ENCODE data around the gene IDUA.

IDUA gene

GRCh38 chr4:996997-997374, 10.1 kb downstream of the IDUA start:
- TF ChIP-seq MAX (IDR thresholded peaks at IDR 0.05) (no peak), CREB1 (IDR thresholded peaks at IDR 0.05; ENCODE audit: low read depth) (no peak), REST (IDR thresholded peaks at IDR 0.05; ENCODE audit: low read depth) (no peak), RAD21 (IDR thresholded peaks at IDR 0.05; ENCODE audit: low read depth) (no peak), NFIC (IDR thresholded peaks at IDR 0.05) (no peak), ZBTB7A (IDR thresholded peaks at IDR 0.05; ENCODE audit: low read depth) (0 out of 2 replicates have a peak, but pooled peaks have one; percentile 26)

GRCh38 chr4:997375-998071, 10.7 kb downstream of the IDUA start:
- no peak for TF ChIP-seq YY1 (IDR thresholded peaks at IDR 0.05; ENCODE audit: low read depth)
- 0 out of 2 replicates have a peak, but pooled peaks have one; percentile 27 for TF ChIP-seq ZBTB7A (IDR thresholded peaks at IDR 0.05; ENCODE audit: low read depth)
- TF ChIP-seq MAX (IDR thresholded peaks at IDR 0.05) = no peak
- TF ChIP-seq TEAD4 (IDR thresholded peaks at IDR 0.05) = no peak
- no peak for TF ChIP-seq CREB1 (IDR thresholded peaks at IDR 0.05; ENCODE audit: low read depth)
- no peak for TF ChIP-seq EP300 (IDR thresholded peaks at IDR 0.05; ENCODE audit: borderline replicate concordance)

GRCh38 chr4:998096-998691, 11.3 kb downstream of the IDUA start:
- no peak for TF ChIP-seq TEAD4 (IDR thresholded peaks at IDR 0.05)
- no peak for TF ChIP-seq TAF1 (IDR thresholded peaks at IDR 0.05; ENCODE audit: low read depth)
- TF ChIP-seq TCF12 (IDR thresholded peaks at IDR 0.05; ENCODE audit: low read depth) = no peak
- TF ChIP-seq MAX (IDR thresholded peaks at IDR 0.05) = no peak
- no peak for TF ChIP-seq FOXM1 (IDR thresholded peaks at IDR 0.05; ENCODE audit: borderline replicate concordance, low read depth)
- no peak for TF ChIP-seq CEBPB (IDR thresholded peaks at IDR 0.05)
- TF ChIP-seq EGR1 (IDR thresholded peaks at IDR 0.05) = no peak
- no peak for TF ChIP-seq CREB1 (IDR thresholded peaks at IDR 0.05; ENCODE audit: low read depth)
- TF ChIP-seq USF1 (IDR thresholded peaks at IDR 0.05) = no peak

- TF ChIP-seq YY1 (IDR thresholded peaks at IDR 0.05; ENCODE audit: low read depth) (no peak), TAF1 (IDR thresholded peaks at IDR 0.05; ENCODE audit: low read depth) (no peak), EGR1 (IDR thresholded peaks at IDR 0.05) (no peak), EP300 (IDR thresholded peaks at IDR 0.05; ENCODE audit: borderline replicate concordance) (no peak), CREB1 (IDR thresholded peaks at IDR 0.05; ENCODE audit: low read depth) (no peak), MAX (IDR thresholded peaks at IDR 0.05) (no peak), USF1 (IDR thresholded peaks at IDR 0.05) (no peak), ZBTB7A (IDR thresholded peaks at IDR 0.05; ENCODE audit: low read depth) (no peak), FOXM1 (IDR thresholded peaks at IDR 0.05; ENCODE audit: borderline replicate concordance, low read depth) (no peak), TCF12 (IDR thresholded peaks at IDR 0.05; ENCODE audit: low read depth) (no peak), TEAD4 (IDR thresholded peaks at IDR 0.05) (no peak), REST (IDR thresholded peaks at IDR 0.05; ENCODE audit: low read depth) (no peak), RAD21 (IDR thresholded peaks at IDR 0.05; ENCODE audit: low read depth) (no peak), NFIC (IDR thresholded peaks at IDR 0.05) (no peak), CEBPB (IDR thresholded peaks at IDR 0.05) (no peak)
Observed at GRCh38 chr4:999882-1000425, 13.1 kb downstream of the IDUA start.

GRCh38 chr4:1000686-1001260, 13.9 kb downstream of the IDUA start:
- TF ChIP-seq ZBTB7A (IDR thresholded peaks at IDR 0.05; ENCODE audit: low read depth) (no peak), FOXM1 (IDR thresholded peaks at IDR 0.05; ENCODE audit: borderline replicate concordance, low read depth) (no peak), YY1 (IDR thresholded peaks at IDR 0.05; ENCODE audit: low read depth) (no peak), USF1 (IDR thresholded peaks at IDR 0.05) (no peak), TEAD4 (IDR thresholded peaks at IDR 0.05) (no peak), EP300 (IDR thresholded peaks at IDR 0.05; ENCODE audit: borderline replicate concordance) (no peak), TCF12 (IDR thresholded peaks at IDR 0.05; ENCODE audit: low read depth) (no peak), RAD21 (IDR thresholded peaks at IDR 0.05; ENCODE audit: low read depth) (no peak), EGR1 (IDR thresholded peaks at IDR 0.05) (no peak), CEBPB (IDR thresholded peaks at IDR 0.05) (no peak), CREB1 (IDR thresholded peaks at IDR 0.05; ENCODE audit: low read depth) (no peak), REST (IDR thresholded peaks at IDR 0.05; ENCODE audit: low read depth) (no peak), NFIC (IDR thresholded peaks at IDR 0.05) (no peak), MAX (IDR thresholded peaks at IDR 0.05) (no peak), TAF1 (IDR thresholded peaks at IDR 0.05; ENCODE audit: low read depth) (no peak)
